Measurements from ENCODE around the gene STK33.

Gene STK33

GRCh38 chr11:8356216-8356615 lies 237.8 kb downstream of the STK33 start:
- DNase-seq (ENCODE audit: low read depth), result no peak

GRCh38 chr11:8355416-8355742 lies 238.6 kb downstream of the STK33 start:
- no peak for DNase-seq (ENCODE audit: low read depth)

- DNase-seq (ENCODE audit: low read depth), result no peak
Observed at GRCh38 chr11:8354622-8355415, 239.2 kb downstream of the STK33 start.

- no peak for DNase-seq (ENCODE audit: low read depth)
Observed at GRCh38 chr11:8352876-8353505, 241.0 kb downstream of the STK33 start.

GRCh38 chr11:8352103-8352875 lies 241.7 kb downstream of the STK33 start:
- no peak for DNase-seq (ENCODE audit: low read depth)

- DNase-seq (ENCODE audit: low read depth), result no peak
Observed at GRCh38 chr11:8351223-8351622, 242.8 kb downstream of the STK33 start.

GRCh38 chr11:8347978-8348377 lies 246.1 kb downstream of the STK33 start:
- DNase-seq (ENCODE audit: low read depth), result no peak

- DNase-seq (ENCODE audit: low read depth), result no peak
Observed at GRCh38 chr11:8346157-8346755, 247.8 kb downstream of the STK33 start.

GRCh38 chr11:8345179-8345578 lies 248.8 kb downstream of the STK33 start:
- DNase-seq (ENCODE audit: low read depth), result no peak

GRCh38 chr11:8344346-8344745 lies 249.7 kb downstream of the STK33 start:
- DNase-seq (ENCODE audit: low read depth), result no peak

GRCh38 chr11:8342821-8343681 lies 251.0 kb downstream of the STK33 start:
- DNase-seq (ENCODE audit: low read depth), result no peak

- no peak for DNase-seq (ENCODE audit: low read depth)
Observed at GRCh38 chr11:8341996-8342395, 252.0 kb downstream of the STK33 start.
